DMS 273 (cell line): ENCODE results near the gene ALDH16A1.

Experiments used
- DNase-seq: peaks from one replicate; lab custom pipeline; 2025; ENCODE audit not compliant: unreplicated experiment; lab: John Stamatoyannopoulos, UW

The ALDH16A1 gene

GRCh38 chr19:49507803-49508494 lies 54.9 kb downstream of the ALDH16A1 start:
- DNase-seq: no peak

- DNase-seq: peak; percentile 89
Measured at GRCh38 chr19:49512970-49513745, 60.1 kb downstream of the ALDH16A1 start.

GRCh38 chr19:49513746-49514118 lies 60.7 kb downstream of the ALDH16A1 start:
- peak; percentile 62 for DNase-seq

GRCh38 chr19:49514151-49514550 lies 61.1 kb downstream of the ALDH16A1 start:
- no peak for DNase-seq

GRCh38 chr19:49515767-49516166 lies 62.7 kb downstream of the ALDH16A1 start:
- no peak for DNase-seq

GRCh38 chr19:49518033-49518432 lies 65.0 kb downstream of the ALDH16A1 start:
- no peak for DNase-seq
